M059J (cell line): Measurements from ENCODE around the gene G6PC1. TPM values are rescaled to one million over a fixed set of nuclear protein-coding genes. Genes with fewer than 3 reads are reported as not detected.

Experiments
- DNase-seq: peaks from one replicate; pipeline ENCODE4 v3.0.0-alpha.2; 2012; ENCODE audit warnings: low read depth
- total RNA-seq: library from RNA; depleted of rRNA; stranded (reverse); fragments of >200 nt; shearing (Covaris generic); gene quantifications from 2 replicates; pipeline ENCODE4 v1.2.3, GENCODE V29; 2014; rRNA removed

Gene G6PC1
- total RNA-seq, 1 experiment from 2014 or later, result not detected

DNA sequence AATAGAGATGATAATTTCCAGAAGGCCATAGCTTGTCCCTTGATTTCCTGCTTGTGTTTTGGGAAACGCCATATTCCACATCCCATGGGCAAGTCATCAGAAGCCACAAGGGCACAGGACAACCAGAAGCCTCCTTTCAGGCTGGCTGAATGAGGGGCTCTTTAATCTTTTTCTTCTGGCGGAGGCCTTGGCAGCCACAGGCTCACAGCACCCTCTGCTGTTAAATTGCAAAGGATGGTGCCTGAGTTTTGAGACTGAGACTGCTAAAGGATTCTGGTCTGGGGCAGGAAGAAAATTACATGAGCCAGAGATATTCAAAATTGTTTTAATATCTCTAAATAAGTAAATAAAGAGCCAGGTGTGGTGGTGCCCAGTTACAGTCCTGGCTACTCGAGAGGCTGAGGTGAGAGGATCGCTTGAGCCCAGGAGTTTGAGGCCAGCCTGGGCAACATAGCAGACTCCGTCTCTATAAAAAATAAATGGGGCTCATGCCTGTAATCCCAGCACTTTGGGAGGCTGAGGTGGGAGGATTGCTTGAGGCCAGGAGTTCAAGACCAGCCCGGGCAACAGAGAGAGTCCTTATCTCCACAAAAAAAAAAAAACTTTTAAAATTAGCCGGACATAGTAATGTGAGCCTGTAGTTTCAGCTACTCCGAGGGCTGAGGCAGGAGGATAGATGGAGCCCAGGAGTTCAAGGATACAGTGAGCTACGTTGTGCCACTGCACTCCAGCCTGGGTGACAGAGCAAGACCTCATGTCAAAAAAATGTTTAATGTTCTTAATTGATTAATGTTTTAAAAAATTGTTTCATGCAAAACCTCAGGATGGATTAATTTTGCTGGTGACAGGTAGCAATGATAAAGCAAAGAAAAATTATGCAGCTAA is 37.4 kb downstream of the G6PC1 start:
- DNase-seq, result peak; percentile 60

DNA sequence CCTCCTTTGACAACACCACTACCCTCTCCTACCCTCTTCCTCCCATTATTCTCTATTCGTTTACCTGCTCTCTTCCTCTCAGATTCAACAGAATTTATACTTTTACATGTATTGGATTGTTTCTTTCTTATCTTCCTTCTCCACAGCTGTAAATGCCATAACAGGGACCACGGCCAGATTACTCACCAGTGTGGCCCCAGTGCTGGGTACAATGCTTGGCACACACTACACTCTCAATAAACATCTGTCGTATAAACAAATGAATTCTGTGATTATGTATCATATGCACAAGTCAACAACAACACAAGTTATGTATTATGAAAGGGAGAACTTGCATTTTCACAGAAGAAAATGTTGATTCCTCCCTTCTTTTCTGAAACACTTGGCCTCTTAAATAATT is 43.6 kb downstream of the G6PC1 start:
- peak; percentile 29 for DNase-seq

DNA sequence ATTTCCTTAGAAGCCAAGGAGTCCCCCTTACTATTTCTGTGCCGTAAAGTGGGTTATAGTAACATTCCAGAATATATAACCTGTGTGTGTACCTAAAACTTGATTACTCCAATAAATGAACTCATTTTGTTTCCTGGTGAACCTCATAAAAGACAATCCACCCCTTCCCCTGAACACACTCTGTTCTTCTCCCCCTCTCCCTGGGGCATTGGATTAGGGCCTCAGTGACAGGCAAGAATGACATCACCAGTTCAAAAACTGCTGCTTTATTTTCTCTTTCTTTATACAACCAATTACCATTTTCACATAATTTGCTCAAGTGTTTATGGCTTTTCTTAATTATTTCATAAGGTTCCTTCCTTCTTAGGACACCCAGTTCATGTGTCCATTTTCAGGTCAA is 46.2 kb downstream of the G6PC1 start:
- no peak for DNase-seq

DNA sequence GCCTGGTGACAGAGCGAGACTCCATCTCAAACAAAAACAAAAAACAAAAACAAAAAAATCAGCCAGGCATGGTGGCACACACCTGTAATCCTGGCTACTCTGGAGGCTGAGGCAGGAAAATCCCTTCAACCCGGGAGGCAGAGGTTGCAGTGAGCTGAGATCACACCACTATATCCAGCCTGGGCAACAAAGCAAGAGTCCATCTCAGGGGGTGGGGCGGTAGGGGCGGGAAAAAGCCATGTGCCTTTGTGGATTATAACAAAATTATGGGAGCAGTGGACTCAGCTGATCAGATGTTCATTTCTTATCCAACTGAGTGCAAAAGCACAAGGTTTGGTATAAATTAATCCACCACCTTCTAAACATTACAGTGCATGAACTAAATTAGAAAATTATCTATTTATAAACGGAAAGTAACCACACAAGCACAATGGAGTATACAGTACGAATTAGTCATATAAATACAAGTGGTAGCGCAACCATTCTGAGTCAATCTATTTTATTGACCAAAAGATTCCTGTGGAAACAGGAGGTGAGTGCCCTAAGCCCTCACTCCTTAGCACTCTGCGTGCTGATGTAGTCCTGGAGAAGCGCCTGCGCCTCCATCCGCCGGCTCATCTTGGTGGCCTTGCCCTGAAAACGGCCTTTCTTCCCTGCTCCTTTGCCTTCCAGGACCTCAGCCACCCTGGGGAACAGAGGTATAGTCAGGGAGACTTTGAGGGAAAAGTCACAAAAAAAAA is 49.6 kb downstream of the G6PC1 start:
- DNase-seq, result peak; percentile 72

Other genes starting within 250 kb of the G6PC1 start
- 15.9 and 21.0 TPM in 2 replicates for gene TUBG2, start 241.5 kb upstream of the G6PC1 start, total RNA-seq
- gene PLEKHH3, start 223.8 kb upstream of the G6PC1 start, total RNA-seq, result 14.9 and 17.8 TPM in 2 replicates
- gene CCR10, start 219.0 kb upstream of the G6PC1 start, total RNA-seq, result 0.32 TPM in 1 of 2 replicates, not detected in the other
- gene CNTNAP1, start 218.3 kb upstream of the G6PC1 start, total RNA-seq, result 5.4 and 11.8 TPM in 2 replicates
- gene EZH1, start 155.8 kb upstream of the G6PC1 start, total RNA-seq, result 4.5 and 7.8 TPM in 2 replicates
- 0.49 and 1.0 TPM in 2 replicates for gene RAMP2, start 139.6 kb upstream of the G6PC1 start, total RNA-seq
- 88.5 and 97.4 TPM in 2 replicates for gene VPS25, start 127.3 kb upstream of the G6PC1 start, total RNA-seq
- gene WNK4, start 120.2 kb upstream of the G6PC1 start, total RNA-seq, result 0.52 and 1.2 TPM in 2 replicates
- 95.0 and 99.0 TPM in 2 replicates for gene COA3, start 102.1 kb upstream of the G6PC1 start, total RNA-seq
- gene CNTD1, start 101.9 kb upstream of the G6PC1 start, total RNA-seq, result 0.20 TPM in 1 of 2 replicates, not detected in the other
- gene BECN1, start 76.5 kb upstream of the G6PC1 start, total RNA-seq, result 36.9 and 83.7 TPM in 2 replicates
- 79.3 and 139 TPM in 2 replicates for gene PSME3, start 67.4 kb upstream of the G6PC1 start, total RNA-seq
- not detected in 2 replicates for gene AOC2, start 56.2 kb upstream of the G6PC1 start, total RNA-seq
- 0.02 TPM in 1 of 2 replicates, not detected in the other for gene AOC3, start 49.6 kb upstream of the G6PC1 start, total RNA-seq
- 13.6 and 17.1 TPM in 2 replicates for gene AARSD1, start 63.7 kb downstream of the G6PC1 start, total RNA-seq
- gene PTGES3L, start 79.3 kb downstream of the G6PC1 start, total RNA-seq, result 0.67 and 0.71 TPM in 2 replicates
- gene RUNDC1, start 79.8 kb downstream of the G6PC1 start, total RNA-seq, result 5.7 and 11.4 TPM in 2 replicates
- 982 and 1,027 TPM in 2 replicates for gene RPL27, start 97.6 kb downstream of the G6PC1 start, total RNA-seq
- 206 and 256 TPM in 2 replicates for gene IFI35, start 106.0 kb downstream of the G6PC1 start, total RNA-seq
- gene VAT1, start 121.6 kb downstream of the G6PC1 start, total RNA-seq, result 72.4 and 72.7 TPM in 2 replicates
- gene RND2, start 124.4 kb downstream of the G6PC1 start, total RNA-seq, result 0.20 and 0.22 TPM in 2 replicates
- 27.5 and 30.1 TPM in 2 replicates for gene BRCA1, start 224.6 kb downstream of the G6PC1 start, total RNA-seq